HG02938 (cell line): ENCODE results near the gene FGF3.

Experiments
- ATAC-seq: cut with Tn5 transposase; IDR thresholded peaks from one replicate; pipeline ENCODE4 v1.9.1; 2021; ENCODE audit warnings: mild to moderate bottlenecking, moderate library complexity; ENCODE audit not compliant: unreplicated experiment

FGF3 gene

GRCh38 chr11:69844396-69844795, 25.2 kb upstream of the FGF3 start:
- no peak for ATAC-seq

- no peak for ATAC-seq
Measured at GRCh38 chr11:69843529-69843921, 24.3 kb upstream of the FGF3 start.

GRCh38 chr11:69842746-69843528, 23.7 kb upstream of the FGF3 start:
- ATAC-seq: no peak

GRCh38 chr11:69841859-69842698, 22.9 kb upstream of the FGF3 start:
- ATAC-seq: no peak

- no peak for ATAC-seq
Measured at GRCh38 chr11:69841170-69841858, 22.1 kb upstream of the FGF3 start.

GRCh38 chr11:69840371-69841169, 21.4 kb upstream of the FGF3 start:
- no peak for ATAC-seq

GRCh38 chr11:69839516-69839915, 20.3 kb upstream of the FGF3 start:
- ATAC-seq: no peak

GRCh38 chr11:69837791-69838190, 18.6 kb upstream of the FGF3 start:
- ATAC-seq: no peak

- no peak for ATAC-seq
Measured at GRCh38 chr11:69836401-69836800, 17.2 kb upstream of the FGF3 start.

GRCh38 chr11:69834811-69835800, 15.9 kb upstream of the FGF3 start:
- no peak for ATAC-seq

- ATAC-seq: no peak
Measured at GRCh38 chr11:69834251-69834650, 15.0 kb upstream of the FGF3 start.

- no peak for ATAC-seq
Measured at GRCh38 chr11:69832561-69833413, 13.6 kb upstream of the FGF3 start.

- no peak for ATAC-seq
Measured at GRCh38 chr11:69831985-69832384, 12.8 kb upstream of the FGF3 start.

- ATAC-seq: no peak
Measured at GRCh38 chr11:69830086-69830485, 10.9 kb upstream of the FGF3 start.

GRCh38 chr11:69828971-69829344, 9.7 kb upstream of the FGF3 start:
- ATAC-seq: no peak

- ATAC-seq: no peak
Measured at GRCh38 chr11:69828276-69828970, 9.2 kb upstream of the FGF3 start.

GRCh38 chr11:69826773-69827172, 7.6 kb upstream of the FGF3 start:
- no peak for ATAC-seq

GRCh38 chr11:69825941-69826340, 6.7 kb upstream of the FGF3 start:
- no peak for ATAC-seq
